Adrenal gland (tissue), 12 donors: ENCODE results near the gene TXNDC9. TPM values are rescaled to one million over a fixed set of nuclear protein-coding genes. Genes with fewer than 3 reads are reported as not detected.
"Not testable (repeated sequence)": the region's sequence is repeated elsewhere in the genome, so short reads cannot be mapped to it uniquely, and the experiment has no call there.

Source experiments
- DNase-seq, 7 donors: peaks; one replicate each; pipeline ENCODE4 v3.0.0-alpha.2; 2019 to 2020
- H3K27ac ChIP-seq, 5 donors: fragments of 200-600 bp; sonication (generic) in 4 of 5; 1 replicate in 3 of 5; 2 replicates in 2 of 5; pipeline versions ENCODE4 v1.5.1 to v1.8.0; 2016 to 2020; ENCODE audit warnings: mild to moderate bottlenecking in 1 of 5
- H3K27me3 ChIP-seq: fragments of 200-600 bp; 2 replicates; pipeline ENCODE4 v1.8.0; 2021
- H3K36me3 ChIP-seq, 2 donors: fragments of 200-600 bp; replicated peaks in 1 of 2; 1 replicate in 1 of 2; 2 replicates in 1 of 2; pipeline versions ENCODE4 v1.5.1 to v1.8.0; 2018 to 2022
- H3K4me1 ChIP-seq, 2 donors: fragments of 200-600 bp; replicated peaks in 1 of 2; 1 replicate in 1 of 2; 2 replicates in 1 of 2; pipeline versions ENCODE4 v1.5.1 to v1.8.0; 2018 to 2021
- H3K4me3 ChIP-seq, 4 donors: fragments of 200-600 bp; sonication (generic) in 3 of 4; one replicate each; pipeline ENCODE4 v1.5.1; 2016 to 2018
- H3K9me3 ChIP-seq, 3 donors: fragments of 200-600 bp; sonication (generic) in 1 of 3; replicated peaks in 1 of 3; 1 replicate in 2 of 3; 2 replicates in 1 of 3; pipeline versions ENCODE4 v1.5.1 to v1.8.0; 2016 to 2021
- POLR2A ChIP-seq, 2 donors: fragments of 450-650 bp; IDR thresholded peaks; one replicate each; pipeline ENCODE4 v1.6.1; 2017; ENCODE audit warnings: antibody characterized with exemption in 2 of 2, mild to moderate bottlenecking in 2 of 2, moderate library complexity in 1 of 2
- WGBS, 4 donors: extraction: QIAGEN DNeasy Blood & Tissue Kit in 2 of 4; methylation state at CpG; one replicate each; pipeline versions ENCODE4 v1.1.5 to v1.1.7; 2013 to 2017; 5-methylcytosine and 5-hydroxymethylcytosine counted together
- intact Hi-C, 2 donors: fragments of 100-400 bp; cut with DNase I; formaldehyde crosslinking; loops; one replicate each; pipeline versions ENCODE4 v1.14.1 to v1.15.0; 2022 to 2023
- polyA plus RNA-seq, 3 donors: library from polyadenylated mRNA; stranded (reverse); fragments of 200-250 nt in 2 of 3; fragments of 350-450 nt in 1 of 3; fragmentation: Illumina TruSeq in 1 of 3; extraction: RNeasy Lipid Tissue Mini Kit (QIAGEN cat#74804) in 1 of 3; gene quantifications; one replicate each; pipeline ENCODE4 v1.2.3, GENCODE V29; 2013 to 2014
- total RNA-seq, 9 donors: library from RNA; depleted of rRNA in 4 of 9; stranded (reverse); fragments of >200 nt in 4 of 9; fragments of 120-200 nt in 1 of 9; fragmentation: NEBNext Ultra II Directional in 1 of 9; extraction: Animal tissue kit (Norgen Biotek cat#: 25700) in 1 of 9; gene quantifications; one replicate each; pipeline versions ENCODE4 v1.1.0 to v1.2.4, GENCODE V29; 2013 to 2023
- TF ChIP-seq, protein P1 (sequence below), 6 experiments: fragments of 450-650 bp in 4 of 6; fragments of 200-600 bp in 2 of 6; sonication (generic) in 1 of 6; IDR thresholded peaks; 1 replicate in 5 of 6; 2 replicates in 1 of 6; pipeline versions ENCODE4 v1.5.1 to v1.8.0; 2016 to 2021; ENCODE audit warnings: antibody characterized with exemption in 6 of 6, mild to moderate bottlenecking in 2 of 6, moderate library complexity in 1 of 6
- donor health status: healthy with polysubstance abuse.
- donor health status: Bipolar disorder and iron deficiency.
- donor health status: DM: yes; HTN: yes; CAD: no.
- donor health status: DM: no; HTN: no; CAD: no.
- donor health status: DM: no; HTN: no; CAD: no.
- donor health status: DM: yes; HTN: yes; CAD: no.

TXNDC9 gene
- total and polyA plus RNA-seq, 12 donors, result 10.5 to 54.5 (median 25.2) TPM

DNA sequence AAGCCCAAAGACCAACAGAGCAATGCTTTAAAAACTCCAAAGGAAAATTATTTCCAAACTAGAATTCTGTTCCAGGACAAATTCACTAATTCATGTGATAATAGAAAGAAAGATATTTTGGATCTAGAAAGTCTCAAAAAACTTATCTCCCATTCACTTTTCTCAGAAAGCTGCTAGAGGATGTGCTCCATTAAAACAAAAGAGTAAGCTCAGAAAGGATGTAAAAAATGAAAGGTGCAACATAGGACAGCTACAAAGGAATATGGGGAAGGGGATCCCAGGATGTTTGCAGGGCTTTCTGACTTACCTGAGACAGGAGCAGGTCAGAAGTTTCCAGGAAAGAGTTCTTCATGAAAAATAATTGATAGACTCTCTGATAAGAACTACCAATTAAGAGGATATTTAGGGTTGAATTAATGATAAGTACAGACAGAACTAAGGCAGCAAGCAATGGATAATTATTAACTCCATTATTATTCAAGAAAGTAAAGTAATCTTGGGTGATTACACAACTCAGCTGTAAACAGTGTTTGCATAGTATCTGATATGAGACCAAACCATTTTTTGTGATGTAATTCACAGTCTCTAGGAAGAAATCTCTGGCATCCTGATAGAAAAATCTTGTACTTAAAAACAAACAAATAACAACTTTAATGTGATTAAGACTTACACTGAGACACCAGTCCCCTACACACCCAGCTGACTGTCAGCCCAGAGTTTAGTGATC, 56.0 kb downstream of the TXNDC9 start:
- no peak overlapping the region for H3K4me3 ChIP-seq
- H3K27ac ChIP-seq, result no peak overlapping the region
- H3K36me3 ChIP-seq, result no peaks in the 10 kb centered on the region
- H3K4me1 ChIP-seq, result no peaks in the 10 kb centered on the region
- H3K27me3 ChIP-seq, result no peaks in the 10 kb centered on the region
- TF ChIP-seq, protein P1, sequence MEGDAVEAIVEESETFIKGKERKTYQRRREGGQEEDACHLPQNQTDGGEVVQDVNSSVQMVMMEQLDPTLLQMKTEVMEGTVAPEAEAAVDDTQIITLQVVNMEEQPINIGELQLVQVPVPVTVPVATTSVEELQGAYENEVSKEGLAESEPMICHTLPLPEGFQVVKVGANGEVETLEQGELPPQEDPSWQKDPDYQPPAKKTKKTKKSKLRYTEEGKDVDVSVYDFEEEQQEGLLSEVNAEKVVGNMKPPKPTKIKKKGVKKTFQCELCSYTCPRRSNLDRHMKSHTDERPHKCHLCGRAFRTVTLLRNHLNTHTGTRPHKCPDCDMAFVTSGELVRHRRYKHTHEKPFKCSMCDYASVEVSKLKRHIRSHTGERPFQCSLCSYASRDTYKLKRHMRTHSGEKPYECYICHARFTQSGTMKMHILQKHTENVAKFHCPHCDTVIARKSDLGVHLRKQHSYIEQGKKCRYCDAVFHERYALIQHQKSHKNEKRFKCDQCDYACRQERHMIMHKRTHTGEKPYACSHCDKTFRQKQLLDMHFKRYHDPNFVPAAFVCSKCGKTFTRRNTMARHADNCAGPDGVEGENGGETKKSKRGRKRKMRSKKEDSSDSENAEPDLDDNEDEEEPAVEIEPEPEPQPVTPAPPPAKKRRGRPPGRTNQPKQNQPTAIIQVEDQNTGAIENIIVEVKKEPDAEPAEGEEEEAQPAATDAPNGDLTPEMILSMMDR (IDR thresholded peaks at IDR 0.05), result no peak
- TF ChIP-seq POLR2A (IDR thresholded peaks at IDR 0.05), result no peak
- no peaks in the 10 kb centered on the region for H3K9me3 ChIP-seq
- intact Hi-C loops, result no loop called here
- no peak for DNase-seq

DNA sequence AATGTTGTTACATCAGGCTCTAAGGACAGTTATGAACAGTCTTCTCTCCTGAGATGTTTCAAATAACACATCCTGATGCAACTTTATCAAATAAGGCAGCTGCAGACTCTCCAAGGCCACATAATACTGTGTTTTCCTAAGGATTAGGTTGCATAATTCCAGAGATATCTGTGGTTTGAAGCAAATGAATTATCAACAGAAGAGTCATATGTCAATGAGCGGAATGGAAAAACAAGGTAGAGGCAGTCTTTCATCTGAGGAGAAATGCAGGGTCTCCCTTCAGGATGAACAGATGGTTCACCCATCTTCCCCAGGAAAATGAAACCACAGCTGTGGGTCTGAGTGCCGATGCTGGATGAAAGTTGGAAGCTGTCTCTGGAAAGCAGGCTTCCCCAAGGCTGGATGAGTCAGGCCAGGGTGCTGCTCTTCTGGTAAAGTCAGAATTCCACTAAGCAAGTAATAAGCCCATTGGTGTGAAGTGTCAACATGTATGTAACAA, 57.3 kb downstream of the TXNDC9 start:
- peak overlapping the region in 1 of 4 donors; percentile 8 for H3K4me3 ChIP-seq
- intact Hi-C loops, result no loop called here
- TF ChIP-seq, protein P1 (IDR thresholded peaks at IDR 0.05), result no peak
- TF ChIP-seq POLR2A (IDR thresholded peaks at IDR 0.05), result no peak
- H3K27me3 ChIP-seq, result no peaks in the 10 kb centered on the region
- 32 to 41% (median 35%) methylated on average over 2 of the region's 2 CpGs for WGBS, 4 donors
- no peaks in the 10 kb centered on the region for H3K36me3 ChIP-seq
- H3K9me3 ChIP-seq, result no peaks in the 10 kb centered on the region
- DNase-seq, result peak; percentile 22 to 73 (median 60)
- peak overlapping the region in 3 of 5 donors; percentile 30 to 43 (median 37) for H3K27ac ChIP-seq
- H3K4me1 ChIP-seq, result no peaks in the 10 kb centered on the region

DNA sequence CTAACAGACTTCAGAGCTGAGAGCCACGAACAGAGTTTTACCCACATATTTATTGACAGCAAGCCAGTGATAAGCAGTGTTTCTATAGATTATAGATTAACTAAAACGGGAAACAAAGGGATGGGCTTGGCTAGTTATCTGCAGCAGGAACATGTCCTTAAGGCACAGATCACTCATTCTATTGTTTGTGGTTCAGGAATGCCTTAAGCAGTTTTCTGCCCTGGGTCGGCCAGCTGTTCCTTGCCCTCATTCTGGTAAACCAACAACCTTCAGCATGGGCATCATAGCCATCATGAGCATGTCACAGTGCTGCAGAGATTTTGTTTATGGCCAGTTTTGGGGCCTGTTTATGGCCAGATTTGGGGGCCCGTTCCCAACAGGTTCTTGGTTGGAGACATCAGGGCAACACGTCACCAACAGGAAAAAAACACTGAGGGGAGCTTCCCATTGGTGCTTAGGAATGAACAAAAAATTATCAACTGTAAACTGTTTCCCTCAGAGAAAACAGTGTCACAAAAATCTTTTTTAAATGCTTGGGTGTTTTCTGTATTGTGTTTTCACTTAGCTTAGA, 57.9 kb downstream of the TXNDC9 start:
- H3K9me3 ChIP-seq, DNase-seq, H3K4me1 ChIP-seq, H3K36me3 ChIP-seq, H3K27me3 ChIP-seq, H3K4me3 ChIP-seq, intact Hi-C loops: not testable (repeated sequence)
- 88 to 96% (median 90%) methylated on average over 4 to 5 of the region's 5 CpGs for WGBS, 4 donors
- H3K27ac ChIP-seq, result peak overlapping the region in 2 of 5 donors; percentile 37 to 43

DNA sequence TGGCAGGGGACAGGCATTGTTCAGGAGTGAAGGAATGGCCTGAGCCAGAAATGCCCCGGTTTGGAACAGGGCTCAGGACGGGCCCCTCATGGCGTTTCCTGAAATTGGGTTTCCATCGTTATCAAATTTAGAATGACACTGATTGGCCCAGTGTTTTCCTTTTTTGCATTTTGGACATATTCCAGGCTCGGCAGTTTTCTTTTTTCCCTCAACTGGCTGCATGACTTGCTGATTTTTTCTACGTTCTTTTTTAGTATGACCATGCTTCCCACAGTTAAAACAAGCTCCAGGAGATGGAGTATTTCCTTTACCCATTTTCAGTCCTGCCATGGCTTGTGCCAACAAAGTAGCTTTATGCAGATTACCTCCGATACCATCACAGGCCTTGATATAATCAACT, 60.3 kb downstream of the TXNDC9 start:
- Histone ChIP-seq H3K4me1 (no peaks in the 10 kb centered on the region), H3K36me3 (no peaks in the 10 kb centered on the region), H3K27me3 (no peaks in the 10 kb centered on the region), H3K9me3 (peaks cover 0 to 3% (median 0%) of the 10 kb centered on the region in 3 donors), H3K4me3 (no peak overlapping the region), H3K27ac (no peak overlapping the region)
- no peak for TF ChIP-seq POLR2A (IDR thresholded peaks at IDR 0.05)
- TF ChIP-seq, protein P1 (IDR thresholded peaks at IDR 0.05), result no peak
- DNase-seq, result no peak
- WGBS, 4 donors, result 74 to 80% (median 77%) methylated on average over 7 of the region's 7 CpGs
- intact Hi-C loops, result no loop called here

Other genes with a start within 250 kb of the TXNDC9 start
- gene C2orf15, start 194.6 kb downstream of the TXNDC9 start, total RNA-seq, result 1 to 10 TPM in 5 of 9 donors, under 1 TPM in 3, not detected in 1; 0.35 to 2.2 (median 1.2) TPM
- gene C2orf15, start 194.6 kb downstream of the TXNDC9 start, polyA plus RNA-seq, result 1 to 10 TPM in 1 of 3 donors, under 1 TPM in 2; 0.44 to 1.3 (median 0.88) TPM
- 10 to 100 TPM in 1 of 9 donors, 1 to 10 TPM in 8; 2.3 to 24.1 (median 7.7) TPM for gene TSGA10, start 181.4 kb downstream of the TXNDC9 start, total RNA-seq
- 1 to 10 TPM; 3.0 to 5.0 (median 4.4) TPM for gene TSGA10, start 181.4 kb downstream of the TXNDC9 start, polyA plus RNA-seq
- gene LIPT1, start 181.4 kb downstream of the TXNDC9 start, total RNA-seq, result 10 to 100 TPM in 2 of 9 donors, 1 to 10 TPM in 7; 4.4 to 11.4 (median 8.6) TPM
- gene LIPT1, start 181.4 kb downstream of the TXNDC9 start, polyA plus RNA-seq, result 10 to 100 TPM; 12.6 to 14.7 (median 14.1) TPM
- gene MITD1, start 155.3 kb downstream of the TXNDC9 start, total RNA-seq, result 10 to 100 TPM; 14.4 to 48.1 (median 24.2) TPM
- gene MITD1, start 155.3 kb downstream of the TXNDC9 start, polyA plus RNA-seq, result 10 to 100 TPM; 42.7 to 70.1 (median 51.1) TPM
- 10 to 100 TPM; 25.4 to 50.8 (median 32.3) TPM for gene MRPL30, start 155.1 kb downstream of the TXNDC9 start, total RNA-seq
- 10 to 100 TPM; 16.8 to 51.5 (median 17.4) TPM for gene MRPL30, start 155.1 kb downstream of the TXNDC9 start, polyA plus RNA-seq
- gene LYG2, start 80.7 kb downstream of the TXNDC9 start, total RNA-seq, result not detected
- not detected for gene LYG2, start 80.7 kb downstream of the TXNDC9 start, polyA plus RNA-seq
- 1 to 10 TPM in 3 of 9 donors, under 1 TPM in 3, not detected in 3; 0.29 to 1.4 (median 1.0) TPM for gene LYG1, start 35.1 kb downstream of the TXNDC9 start, total RNA-seq
- 10 to 100 TPM in 1 of 3 donors, 1 to 10 TPM in 1, under 1 TPM in 1; 0.57 to 10.8 (median 4.4) TPM for gene LYG1, start 35.1 kb downstream of the TXNDC9 start, polyA plus RNA-seq
- gene EIF5B, start 1.1 kb upstream of the TXNDC9 start, total RNA-seq, result 10 to 100 TPM; 11.1 to 36.5 (median 23.6) TPM
- gene EIF5B, start 1.1 kb upstream of the TXNDC9 start, polyA plus RNA-seq, result 10 to 100 TPM; 40.7 to 71.3 (median 46.2) TPM
- 10 to 100 TPM; 20.9 to 90.8 (median 48.6) TPM for gene REV1, start 153.7 kb upstream of the TXNDC9 start, total RNA-seq
- 10 to 100 TPM; 28.6 to 46.9 (median 31.9) TPM for gene REV1, start 153.7 kb upstream of the TXNDC9 start, polyA plus RNA-seq